ENCODE data around the gene NXPE3. TPM values are rescaled to one million over a fixed set of nuclear protein-coding genes. Genes with fewer than 3 reads are reported as not detected.
A peak's percentile ranks its signal among the peaks of the same experiment; 100 is the strongest.

NXPE3 gene
- polyA plus RNA-seq, 3 donors = 14.6 to 35.8 (median 19.8) TPM

DNA sequence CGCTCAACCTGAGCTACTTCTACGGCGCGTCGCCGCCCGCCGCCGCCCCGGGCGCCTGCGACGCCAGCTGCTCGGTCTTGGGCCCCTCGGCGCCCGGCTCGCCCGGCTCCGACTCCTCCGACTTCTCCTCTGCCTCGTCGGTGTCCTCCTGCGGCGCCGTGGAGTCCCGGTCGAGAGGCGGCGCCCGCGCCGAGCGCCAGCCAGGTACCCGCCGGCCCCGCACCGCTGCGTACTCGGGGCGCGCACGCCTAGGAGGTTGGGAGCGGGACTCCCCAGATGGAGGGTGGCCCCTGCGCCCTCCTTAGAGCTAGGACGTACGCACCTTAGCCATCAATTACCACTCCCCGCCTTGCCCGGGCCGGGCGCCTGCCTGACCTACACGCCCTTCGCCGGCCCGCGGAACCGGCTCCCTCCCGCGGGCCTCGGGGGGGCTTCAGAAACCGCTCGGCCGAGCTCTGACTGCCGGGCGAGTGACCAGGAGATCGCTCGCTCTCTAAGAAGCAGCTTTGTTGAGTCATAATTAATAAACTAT, 70.8 kb downstream of the NXPE3 start:
- Histone ChIP-seq H3K4me3 (replicated peaks in 1 of 3; ENCODE audit: low read depth in 2 of 3, low read length in 3 of 3) (peak overlapping the region; percentile 61 to 100 (median 98)), H3K27me3 (ENCODE audit: control insufficient read depth in 2 of 2, insufficient read depth in 2 of 2, low read length in 2 of 2) (no peaks in the 10 kb centered on the region), H3K9me3 (replicated peaks in 1 of 2; ENCODE audit: control insufficient read depth in 1 of 2, insufficient read depth in 1 of 2, low read length in 2 of 2) (no peaks in the 10 kb centered on the region), H3K4me1 (ENCODE audit: control insufficient read depth in 1 of 2, insufficient read depth in 2 of 2, low read length in 2 of 2) (peaks cover 41 to 62% of the 10 kb centered on the region in 2 donors), H4K20me1 (ENCODE audit: insufficient read depth, low read length) (peaks cover 54% of the 10 kb centered on the region), H3K79me2 (ENCODE audit: insufficient read depth, low read length) (peaks cover 68% of the 10 kb centered on the region), H3K27ac (ENCODE audit: low read depth in 1 of 2, low read length in 2 of 2) (peak overlapping the region; percentile 83 to 94), H2AFZ (ENCODE audit: insufficient read depth, low read depth, low read length, poor library complexity, severe bottlenecking) (no peak overlapping the region), H3K36me3 (replicated peaks in 1 of 2; ENCODE audit: control insufficient read depth in 1 of 2, insufficient read depth in 2 of 2, low read length in 2 of 2) (peaks cover 32 to 39% of the 10 kb centered on the region in 2 donors), H3K4me2 (replicated peaks; ENCODE audit: extremely low read depth, low read length, poor library complexity, severe bottlenecking) (peak overlapping the region; percentile 86), H3K9ac (ENCODE audit: insufficient read depth, low read length, poor library complexity, severe bottlenecking) (peak overlapping the region; percentile 99)
- intact Hi-C loops (cut with micrococcal nuclease) = loop anchor here (5.0 to 10.0 kb wide), 4 partner anchors 37 to 175 kb away; no protein-coding TSS in a partner anchor
- Mint-ChIP-seq H3K4me1 (peaks cover 56% of the 10 kb centered on the region), H3K4me3 (peak overlapping the region; percentile 96), H3K27ac (peak overlapping the region; percentile 92 to 99 (median 96)), H3K36me3 (peaks cover 42 to 45% of the 10 kb centered on the region in 2 donors), H3K27me3 (ENCODE audit: low read depth in 3 of 3) (no peaks in the 10 kb centered on the region), H3K9me3 (peaks cover 0 to 6% (median 0%) of the 10 kb centered on the region in 7 donors)
- WGBS (ENCODE audit: insufficient coverage) = under 1% methylated on average over 66 of the region's 67 CpGs
- no peak for DNase-seq
- TF ChIP-seq, protein P1, sequence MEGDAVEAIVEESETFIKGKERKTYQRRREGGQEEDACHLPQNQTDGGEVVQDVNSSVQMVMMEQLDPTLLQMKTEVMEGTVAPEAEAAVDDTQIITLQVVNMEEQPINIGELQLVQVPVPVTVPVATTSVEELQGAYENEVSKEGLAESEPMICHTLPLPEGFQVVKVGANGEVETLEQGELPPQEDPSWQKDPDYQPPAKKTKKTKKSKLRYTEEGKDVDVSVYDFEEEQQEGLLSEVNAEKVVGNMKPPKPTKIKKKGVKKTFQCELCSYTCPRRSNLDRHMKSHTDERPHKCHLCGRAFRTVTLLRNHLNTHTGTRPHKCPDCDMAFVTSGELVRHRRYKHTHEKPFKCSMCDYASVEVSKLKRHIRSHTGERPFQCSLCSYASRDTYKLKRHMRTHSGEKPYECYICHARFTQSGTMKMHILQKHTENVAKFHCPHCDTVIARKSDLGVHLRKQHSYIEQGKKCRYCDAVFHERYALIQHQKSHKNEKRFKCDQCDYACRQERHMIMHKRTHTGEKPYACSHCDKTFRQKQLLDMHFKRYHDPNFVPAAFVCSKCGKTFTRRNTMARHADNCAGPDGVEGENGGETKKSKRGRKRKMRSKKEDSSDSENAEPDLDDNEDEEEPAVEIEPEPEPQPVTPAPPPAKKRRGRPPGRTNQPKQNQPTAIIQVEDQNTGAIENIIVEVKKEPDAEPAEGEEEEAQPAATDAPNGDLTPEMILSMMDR (IDR thresholded peaks at IDR 0.05) = no peak

DNA sequence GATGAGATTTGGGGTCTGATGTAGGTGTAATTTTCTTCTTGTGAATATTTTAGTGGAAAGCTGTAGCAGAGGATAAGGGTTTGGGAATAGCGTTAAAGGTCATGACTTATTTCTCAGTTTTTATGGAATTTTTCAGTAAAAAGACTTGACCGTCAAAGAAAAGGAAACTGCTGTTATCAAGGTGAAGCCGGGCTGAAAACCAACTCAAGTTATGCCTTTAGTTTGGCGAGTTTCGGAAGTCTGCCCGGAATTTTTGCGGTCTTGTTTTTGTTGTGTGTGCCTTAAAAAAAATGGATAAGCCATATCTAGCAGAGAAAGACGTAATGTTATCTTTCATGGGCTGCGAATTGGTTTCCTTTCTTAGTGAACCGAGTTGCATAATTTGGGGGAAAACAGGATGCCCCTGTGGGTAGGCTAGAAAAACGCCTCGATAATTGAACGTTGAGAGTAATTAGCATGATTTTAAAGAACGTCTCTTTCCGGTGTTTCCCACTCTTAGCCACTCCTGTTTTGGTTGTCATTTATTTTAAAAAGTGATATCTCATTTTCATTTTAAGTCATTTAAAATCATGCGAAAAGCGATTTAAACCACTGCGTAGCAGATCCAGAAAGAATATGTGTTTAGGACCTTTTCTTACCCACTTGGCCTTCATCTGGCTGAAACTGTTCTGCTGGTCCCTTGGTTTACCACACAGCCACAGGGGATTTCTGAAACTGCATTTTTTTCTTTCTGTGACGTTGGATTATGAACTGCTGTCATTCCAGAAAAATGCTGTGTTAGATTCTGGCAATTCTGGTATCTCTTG, 71.4 kb downstream of the NXPE3 start:
- Histone ChIP-seq H3K27ac (ENCODE audit: low read depth in 1 of 2, low read length in 2 of 2) (peak overlapping the region; percentile 83 to 94), H3K4me3 (replicated peaks in 1 of 3; ENCODE audit: low read depth in 2 of 3, low read length in 3 of 3) (peak overlapping the region; percentile 61 to 100 (median 98)), H2AFZ (ENCODE audit: insufficient read depth, low read depth, low read length, poor library complexity, severe bottlenecking) (no peak overlapping the region), H3K9ac (ENCODE audit: insufficient read depth, low read length, poor library complexity, severe bottlenecking) (peak overlapping the region; percentile 99), H3K4me2 (replicated peaks; ENCODE audit: extremely low read depth, low read length, poor library complexity, severe bottlenecking) (peak overlapping the region; percentile 86), H3K27me3 (ENCODE audit: control insufficient read depth in 2 of 2, insufficient read depth in 2 of 2, low read length in 2 of 2) (no peaks in the 10 kb centered on the region), H3K36me3 (replicated peaks in 1 of 2; ENCODE audit: control insufficient read depth in 1 of 2, insufficient read depth in 2 of 2, low read length in 2 of 2) (peaks cover 39 to 46% of the 10 kb centered on the region in 2 donors), H3K79me2 (ENCODE audit: insufficient read depth, low read length) (peaks cover 75% of the 10 kb centered on the region), H4K20me1 (ENCODE audit: insufficient read depth, low read length) (peaks cover 61% of the 10 kb centered on the region), H3K9me3 (replicated peaks in 1 of 2; ENCODE audit: control insufficient read depth in 1 of 2, insufficient read depth in 1 of 2, low read length in 2 of 2) (no peaks in the 10 kb centered on the region), H3K4me1 (ENCODE audit: control insufficient read depth in 1 of 2, insufficient read depth in 2 of 2, low read length in 2 of 2) (peaks cover 41 to 69% of the 10 kb centered on the region in 2 donors)
- no peaks in the 10 kb centered on the region for H3K27me3 Mint-ChIP-seq (ENCODE audit: low read depth in 3 of 3)
- peaks cover 0 to 6% (median 0%) of the 10 kb centered on the region in 7 donors for H3K9me3 Mint-ChIP-seq
- H3K27ac Mint-ChIP-seq = peak overlapping the region; percentile 92 to 99 (median 96)
- peaks cover 49 to 51% of the 10 kb centered on the region in 2 donors for H3K36me3 Mint-ChIP-seq
- 0% methylated on average over 8 of the region's 19 CpGs for WGBS (ENCODE audit: insufficient coverage)
- peak overlapping the region; percentile 96 for H3K4me3 Mint-ChIP-seq
- intact Hi-C loops (cut with micrococcal nuclease) = loop anchor here in 1 of 2 donors (5.0 kb wide), 3 partner anchors 38 to 87 kb away; no protein-coding TSS in a partner anchor
- peak in 2 of 3 donors; percentile 47 for DNase-seq
- H3K4me1 Mint-ChIP-seq = peaks cover 62% of the 10 kb centered on the region
- TF ChIP-seq, protein P1 (IDR thresholded peaks at IDR 0.05) = no peak

Data from CD14-positive monocyte (primary cell).